ENCODE measurements around the gene SCG3. TPM values are rescaled to one million over a fixed set of nuclear protein-coding genes. Genes with fewer than 3 reads are reported as not detected.
"Not testable (repeated sequence)": the region's sequence is repeated elsewhere in the genome, so short reads cannot be mapped to it uniquely, and the experiment has no call there.

Gene SCG3
- total RNA-seq (not detected), polyA plus RNA-seq (not detected)

DNA sequence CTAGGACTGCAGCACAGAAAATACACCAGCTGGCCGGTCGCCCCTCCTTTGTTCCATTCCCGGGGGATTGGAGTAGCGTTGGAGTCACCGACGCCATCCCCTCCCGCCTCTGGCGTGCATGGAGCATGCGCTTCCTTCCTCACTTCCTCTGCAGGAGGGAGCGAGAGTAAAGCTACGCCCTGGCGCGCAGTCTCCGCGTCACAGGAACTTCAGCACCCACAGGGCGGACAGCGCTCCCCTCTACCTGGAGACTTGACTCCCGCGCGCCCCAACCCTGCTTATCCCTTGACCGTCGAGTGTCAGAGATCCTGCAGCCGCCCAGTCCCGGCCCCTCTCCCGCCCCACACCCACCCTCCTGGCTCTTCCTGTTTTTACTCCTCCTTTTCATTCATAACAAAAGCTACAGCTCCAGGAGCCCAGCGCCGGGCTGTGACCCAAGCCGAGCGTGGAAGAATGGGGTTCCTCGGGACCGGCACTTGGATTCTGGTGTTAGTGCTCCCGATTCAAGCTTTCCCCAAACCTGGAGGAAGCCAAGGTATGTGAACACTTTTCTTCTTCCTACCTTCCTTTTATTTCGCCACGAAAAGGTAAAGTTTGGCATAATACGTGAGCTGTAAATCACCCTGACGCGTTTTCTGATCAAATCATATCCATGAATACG lies at the start of gene SCG3:
SCG3 (plus strand) TSS at position 201 of the 661 bp plus-strand sequence; CDS start at position 454, 253 bp downstream.
- Mint-ChIP-seq H3K27ac (peak within 1 kb of the TSS in 1 of 8 donors; percentile 11), H3K36me3 (no peaks in the 10 kb centered on the region), H3K27me3 (peaks cover 27 to 59% of the 10 kb centered on the region in 2 donors), H3K4me1 (peaks cover 0 to 5% (median 0%) of the 10 kb centered on the region in 3 donors), H3K4me3 (no peak within 1 kb of the TSS), H3K9me3 (peaks cover 0 to 5% (median 0%) of the 10 kb centered on the region in 5 donors)
- no peaks in the 10 kb centered on the region for H3K36me3 ChIP-seq (ENCODE audit: insufficient read depth, low read length)
- peaks cover 3% of the 10 kb centered on the region for H3K4me1 ChIP-seq (ENCODE audit: insufficient read depth, low read length)
- no peaks in the 10 kb centered on the region for H3K9me3 ChIP-seq (ENCODE audit: low read length)
- H3K4me3 ChIP-seq (ENCODE audit: low read length) = no peak within 1 kb of the TSS
- H3K27ac ChIP-seq (ENCODE audit: low read depth, low read length) = no peak within 1 kb of the TSS
- ChIA-PET CTCF (no interaction called here), POLR2A (interaction anchor here (1.1 kb wide), 1 partner anchor 11 kb away, joined by 3 read pairs; no protein-coding TSS in a partner anchor)
- peak in 4 of 5 donors; percentile 14 to 60 (median 31) for DNase-seq
- H3K27me3 ChIP-seq (ENCODE audit: insufficient read depth, low read length, poor library complexity, severe bottlenecking) = peaks cover 22% of the 10 kb centered on the region

DNA sequence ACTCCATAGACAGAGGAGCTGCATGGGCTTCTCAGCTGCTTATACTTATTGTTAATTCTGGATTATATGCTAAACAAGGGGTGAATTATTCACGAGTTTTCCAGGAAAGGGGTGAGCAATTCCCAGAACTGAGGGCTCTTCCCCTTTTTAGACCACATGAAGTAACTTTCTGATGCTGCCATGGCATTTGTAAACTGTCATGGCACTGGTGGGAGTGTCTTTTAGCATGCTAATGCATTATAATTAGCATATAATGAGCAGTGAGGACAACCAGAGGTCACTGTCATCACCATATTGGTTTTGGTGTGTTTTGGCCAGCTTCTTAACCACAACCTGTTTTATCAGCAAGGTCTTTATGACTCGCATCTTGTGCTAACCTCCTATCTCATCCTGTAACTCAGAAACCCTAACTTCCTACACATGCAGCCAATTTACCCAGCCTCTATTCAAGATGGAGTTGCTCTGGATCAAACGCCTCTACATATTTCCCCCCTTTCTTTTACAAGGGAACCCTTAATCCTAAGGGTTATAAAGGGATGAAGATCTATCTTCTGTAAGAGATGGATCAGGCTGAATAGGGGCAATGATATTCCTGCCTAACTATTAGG lies 46.6 kb upstream of the SCG3 start:
- H3K36me3 Mint-ChIP-seq = no peaks in the 10 kb centered on the region
- peaks cover 2 to 3% (median 3%) of the 10 kb centered on the region in 3 donors for H3K4me1 Mint-ChIP-seq
- no peak overlapping the region for H3K4me3 Mint-ChIP-seq
- DNase-seq = no peak
- H3K4me3 ChIP-seq (ENCODE audit: low read length) = no peak overlapping the region
- no peak overlapping the region for H3K27ac Mint-ChIP-seq
- no peaks in the 10 kb centered on the region for H3K36me3 ChIP-seq (ENCODE audit: insufficient read depth, low read length)
- no peaks in the 10 kb centered on the region for H3K9me3 ChIP-seq (ENCODE audit: low read length)
- ChIA-PET POLR2A (no interaction called here), CTCF (no interaction called here)
- H3K27me3 Mint-ChIP-seq = peaks cover 5 to 39% of the 10 kb centered on the region in 2 donors
- H3K27me3 ChIP-seq (ENCODE audit: insufficient read depth, low read length, poor library complexity, severe bottlenecking) = no peaks in the 10 kb centered on the region
- H3K4me1 ChIP-seq (ENCODE audit: insufficient read depth, low read length) = no peaks in the 10 kb centered on the region
- H3K9me3 Mint-ChIP-seq = no peaks in the 10 kb centered on the region
- no peak overlapping the region for H3K27ac ChIP-seq (ENCODE audit: low read depth, low read length)

DNA sequence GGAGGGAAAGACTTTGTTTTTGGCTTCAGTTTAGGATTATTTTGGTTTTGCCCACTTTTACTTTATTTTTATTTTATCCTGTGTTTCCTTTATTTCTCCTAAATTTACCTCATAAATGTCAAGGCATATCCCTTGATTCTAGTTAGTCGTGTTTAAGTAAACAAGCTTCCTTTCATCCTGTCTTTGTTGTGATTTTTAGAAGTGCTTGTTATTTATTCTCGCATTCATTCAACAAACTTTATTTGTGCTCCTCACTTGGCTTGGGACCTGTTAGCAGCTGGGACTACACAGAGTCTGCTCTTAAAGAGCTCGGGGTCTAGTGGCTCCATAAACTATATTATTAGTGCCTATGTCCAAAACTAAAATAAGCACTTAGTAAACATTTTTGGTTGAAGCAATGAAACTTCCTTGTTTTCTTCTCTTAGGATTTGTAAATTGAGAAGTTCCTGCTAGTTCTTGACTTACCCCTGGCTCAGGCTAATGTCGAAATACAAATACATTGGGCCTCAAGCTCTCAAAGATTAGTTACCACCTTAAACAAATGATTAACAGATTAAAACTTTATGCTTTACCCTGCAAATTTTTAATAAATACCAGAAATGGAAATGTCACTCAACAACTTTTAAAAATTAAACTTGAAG lies 39.7 kb upstream of the SCG3 start:
- Mint-ChIP-seq H3K4me1 (no peaks in the 10 kb centered on the region), H3K4me3 (no peak overlapping the region), H3K27me3 (peaks cover 2 to 21% of the 10 kb centered on the region in 2 donors), H3K9me3 (no peaks in the 10 kb centered on the region), H3K36me3 (no peaks in the 10 kb centered on the region), H3K27ac (no peak overlapping the region)
- ChIA-PET POLR2A (no interaction called here), CTCF (interaction anchor here (0.8 to 1.7 kb wide), 3 partner anchors 8 to 135 kb away, joined by 3 to 6 read pairs (median 5); no protein-coding TSS in a partner anchor)
- no peaks in the 10 kb centered on the region for H3K9me3 ChIP-seq (ENCODE audit: low read length)
- H3K27me3 ChIP-seq (ENCODE audit: insufficient read depth, low read length, poor library complexity, severe bottlenecking) = no peaks in the 10 kb centered on the region
- no peak overlapping the region for H3K4me3 ChIP-seq (ENCODE audit: low read length)
- no peak for DNase-seq
- H3K36me3 ChIP-seq (ENCODE audit: insufficient read depth, low read length) = no peaks in the 10 kb centered on the region
- H3K4me1 ChIP-seq (ENCODE audit: insufficient read depth, low read length) = no peaks in the 10 kb centered on the region
- no peak overlapping the region for H3K27ac ChIP-seq (ENCODE audit: low read depth, low read length)

DNA sequence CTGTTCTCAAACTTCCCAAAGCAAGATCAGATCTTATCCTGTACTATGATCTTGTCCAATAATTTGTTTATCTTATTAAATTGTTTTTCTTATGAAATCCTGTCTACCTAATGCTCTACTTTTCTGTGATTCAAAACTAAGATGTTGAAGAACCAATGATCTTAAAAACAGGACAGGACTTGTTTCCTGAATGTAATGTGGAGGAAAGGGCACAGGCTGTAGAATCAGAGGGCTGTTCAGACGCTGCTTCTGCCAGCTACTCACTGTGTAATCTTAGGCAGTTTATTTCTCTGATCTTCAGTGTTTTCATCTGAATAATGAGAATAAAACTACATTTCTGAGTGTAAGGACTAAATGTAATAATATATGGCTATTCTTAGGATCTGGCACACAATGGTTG lies 38.6 kb upstream of the SCG3 start:
- no peak overlapping the region for H3K27ac Mint-ChIP-seq
- Histone ChIP-seq H3K9me3 (ENCODE audit: low read length) (no peaks in the 10 kb centered on the region), H3K27ac (ENCODE audit: low read depth, low read length) (no peak overlapping the region), H3K4me1 (ENCODE audit: insufficient read depth, low read length) (no peaks in the 10 kb centered on the region), H3K27me3 (ENCODE audit: insufficient read depth, low read length, poor library complexity, severe bottlenecking) (no peaks in the 10 kb centered on the region), H3K36me3 (ENCODE audit: insufficient read depth, low read length) (no peaks in the 10 kb centered on the region), H3K4me3 (ENCODE audit: low read length) (no peak overlapping the region)
- ChIA-PET CTCF (no interaction called here), POLR2A (no interaction called here)
- no peaks in the 10 kb centered on the region for H3K4me1 Mint-ChIP-seq
- no peak overlapping the region for H3K4me3 Mint-ChIP-seq
- H3K27me3 Mint-ChIP-seq = peaks cover 4 to 18% of the 10 kb centered on the region in 2 donors
- H3K9me3 Mint-ChIP-seq = no peaks in the 10 kb centered on the region
- H3K36me3 Mint-ChIP-seq = no peaks in the 10 kb centered on the region
- DNase-seq = no peak

DNA sequence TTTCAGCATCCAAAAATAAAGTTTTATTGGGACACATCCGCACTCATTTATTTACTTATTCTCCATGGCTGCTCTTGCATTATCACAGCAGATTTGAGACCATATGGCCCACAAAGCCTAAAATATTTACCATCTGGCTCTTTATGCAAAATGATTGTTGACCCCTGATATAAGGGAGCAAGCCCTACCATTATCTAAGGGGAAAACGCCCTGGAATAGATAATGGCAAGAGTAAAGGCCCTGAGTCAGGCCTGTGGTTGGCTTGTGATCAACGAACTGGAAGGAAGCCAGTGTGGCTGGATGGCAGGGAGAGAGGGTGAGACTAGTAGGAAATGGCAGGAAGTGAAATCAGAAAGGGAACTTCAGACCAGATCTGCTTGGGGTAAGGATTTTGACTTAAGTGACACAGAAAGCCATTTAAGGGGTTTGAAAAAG lies 34.2 kb upstream of the SCG3 start:
- Histone ChIP-seq H3K27me3 (ENCODE audit: insufficient read depth, low read length, poor library complexity, severe bottlenecking) (no peaks in the 10 kb centered on the region), H3K4me1 (ENCODE audit: insufficient read depth, low read length) (no peaks in the 10 kb centered on the region), H3K36me3 (ENCODE audit: insufficient read depth, low read length) (no peaks in the 10 kb centered on the region), H3K27ac (ENCODE audit: low read depth, low read length) (no peak overlapping the region), H3K4me3 (ENCODE audit: low read length) (no peak overlapping the region), H3K9me3 (ENCODE audit: low read length) (no peaks in the 10 kb centered on the region)
- CTCF ChIA-PET = interaction anchor here (3.0 kb wide), 1 partner anchor 129 kb away, joined by 17 read pairs; no protein-coding TSS in a partner anchor
- DNase-seq = no peak
- H3K27me3 Mint-ChIP-seq = peaks cover 1 to 9% of the 10 kb centered on the region in 2 donors
- no peaks in the 10 kb centered on the region for H3K9me3 Mint-ChIP-seq
- H3K4me3 Mint-ChIP-seq = no peak overlapping the region
- no peaks in the 10 kb centered on the region for H3K4me1 Mint-ChIP-seq
- H3K27ac Mint-ChIP-seq = peak overlapping the region in 1 of 8 donors; percentile 27
- no peaks in the 10 kb centered on the region for H3K36me3 Mint-ChIP-seq
- POLR2A ChIA-PET = no interaction called here

DNA sequence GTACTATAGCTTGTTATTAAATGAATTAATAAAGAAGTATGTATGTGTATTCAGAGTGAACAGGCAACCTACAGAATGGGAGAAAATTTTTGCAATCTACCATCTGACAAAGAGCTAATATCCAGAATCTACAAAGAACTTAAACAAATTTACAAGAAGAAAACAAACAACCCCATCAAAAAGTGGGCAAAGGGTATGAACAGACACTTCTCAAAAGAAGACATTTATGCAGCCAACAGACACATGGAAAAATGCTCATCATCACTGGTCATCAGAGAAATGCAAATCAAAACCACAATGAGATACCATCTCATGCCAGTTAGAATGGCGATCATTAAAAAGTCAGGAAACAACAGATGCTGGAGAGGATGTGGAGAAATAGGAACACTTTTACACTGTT lies 33.2 kb upstream of the SCG3 start:
- H3K9me3 Mint-ChIP-seq; H3K36me3 ChIP-seq (ENCODE audit: insufficient read depth, low read length); H3K4me1 ChIP-seq (ENCODE audit: insufficient read depth, low read length); H3K27ac ChIP-seq (ENCODE audit: low read depth, low read length); H3K36me3 Mint-ChIP-seq; POLR2A ChIA-PET; H3K4me3 Mint-ChIP-seq; H3K4me3 ChIP-seq (ENCODE audit: low read length); H3K27ac Mint-ChIP-seq; H3K9me3 ChIP-seq (ENCODE audit: low read length); H3K27me3 Mint-ChIP-seq; H3K27me3 ChIP-seq (ENCODE audit: insufficient read depth, low read length, poor library complexity, severe bottlenecking); H3K4me1 Mint-ChIP-seq; DNase-seq: not testable (repeated sequence)
- CTCF ChIA-PET = interaction anchor here (3.0 kb wide), 1 partner anchor 128 kb away, joined by 17 read pairs; no protein-coding TSS in a partner anchor

DNA sequence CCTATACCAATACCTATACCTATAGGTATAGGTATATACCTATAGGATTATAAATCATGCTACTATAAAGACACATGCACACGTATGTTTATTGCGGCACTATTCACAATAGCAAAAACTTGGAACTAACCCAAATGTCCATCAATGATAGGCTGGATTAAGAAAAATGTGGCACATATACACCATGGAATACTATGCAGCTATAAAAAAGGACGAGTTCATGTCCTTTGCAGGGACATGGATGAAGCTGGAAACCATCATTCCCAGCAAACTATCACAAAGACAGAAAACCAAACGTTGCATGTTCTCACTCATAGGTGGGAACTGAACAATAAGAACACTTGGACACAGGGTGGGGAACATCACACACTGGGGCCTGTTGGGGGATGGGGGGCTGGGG lies 32.7 kb upstream of the SCG3 start:
- POLR2A ChIA-PET = not testable (repeated sequence)
- CTCF ChIA-PET = interaction anchor here (3.0 kb wide), 1 partner anchor 128 kb away, joined by 17 read pairs; no protein-coding TSS in a partner anchor

More for the DNA sequence above, 32.7 kb upstream of the SCG3 start:
- H3K9me3 ChIP-seq (ENCODE audit: low read length); H3K27me3 Mint-ChIP-seq; H3K27me3 ChIP-seq (ENCODE audit: insufficient read depth, low read length, poor library complexity, severe bottlenecking); H3K9me3 Mint-ChIP-seq; H3K36me3 ChIP-seq (ENCODE audit: insufficient read depth, low read length); H3K4me1 Mint-ChIP-seq; H3K36me3 Mint-ChIP-seq; H3K4me3 ChIP-seq (ENCODE audit: low read length); DNase-seq; H3K4me3 Mint-ChIP-seq; H3K4me1 ChIP-seq (ENCODE audit: insufficient read depth, low read length); H3K27ac Mint-ChIP-seq; H3K27ac ChIP-seq (ENCODE audit: low read depth, low read length): not testable (repeated sequence)

Data from CD8-positive, alpha-beta memory T cell (primary cell).